Transverse colon (tissue), 4 donors: ENCODE data around the gene GBE1. TPM values are rescaled to one million over a fixed set of nuclear protein-coding genes. Genes with fewer than 3 reads are reported as not detected.

Experiments used
- DNase-seq: peaks from one replicate; pipeline ENCODE4 v3.0.0-alpha.2; 2019
- H3K27ac ChIP-seq, 4 donors: fragments of 200-600 bp; sonication (generic); 2 replicates each; pipeline ENCODE4 v1.5.1; 2016 to 2018; ENCODE audit warnings: inconsistent platforms in 4 of 4
- H3K27me3 ChIP-seq: fragments of 200-600 bp; sonication (generic); 2 replicates; pipeline ENCODE4 v1.5.1; 2017; ENCODE audit warnings: inconsistent platforms
- H3K36me3 ChIP-seq, 4 donors: fragments of 200-600 bp; sonication (generic); 2 replicates each; pipeline ENCODE4 v1.5.1; 2017 to 2019; ENCODE audit warnings: inconsistent platforms in 4 of 4
- H3K4me1 ChIP-seq, 4 donors: fragments of 200-600 bp; sonication (generic); 2 replicates each; pipeline ENCODE4 v1.5.1; 2017 to 2020; ENCODE audit warnings: inconsistent platforms in 4 of 4
- H3K4me3 ChIP-seq, 4 donors: fragments of 200-600 bp; sonication (generic); 1 replicate in 1 of 4; 2 replicates in 3 of 4; pipeline versions ENCODE4 v1.5.1 to v1.6.1; 2017 to 2019; ENCODE audit warnings: inconsistent platforms in 4 of 4
- H3K9me3 ChIP-seq, 2 donors: fragments of 200-600 bp; sonication (generic); 2 replicates each; pipeline ENCODE4 v1.5.1; 2017 to 2019; ENCODE audit warnings: inconsistent platforms in 2 of 2
- EP300 ChIP-seq: sonication (generic); formaldehyde crosslinking; IDR thresholded peaks from one replicate; pipeline ENCODE4 v1.6.1; 2017; ENCODE audit warnings: antibody characterized with exemption, low read depth
- POLR2A ChIP-seq: fragments of 450-650 bp; IDR thresholded peaks from one replicate; pipeline ENCODE4 v1.6.1; 2016; ENCODE audit warnings: antibody characterized with exemption, mild to moderate bottlenecking, moderate library complexity
- POLR2AphosphoS5 ChIP-seq, 3 donors: sonication (generic); formaldehyde crosslinking; IDR thresholded peaks; one replicate each; pipeline ENCODE4 v1.6.1; 2016; ENCODE audit warnings: antibody characterized with exemption in 3 of 3
- WGBS, 2 donors: methylation state at CpG; one replicate each; pipeline ENCODE4 v1.1.5; 2018; ENCODE audit warnings: low coverage in 1 of 2; 5-methylcytosine and 5-hydroxymethylcytosine counted together
- in situ Hi-C, 4 donors: fragments of 200-750 bp; cut with MboI; loops; one replicate each; pipeline versions ENCODE4 v1.15.0 to v1.15.1; 2017; ENCODE audit warnings: low sequenced_read_pairs in 3 of 4, low pct_ligation_motif_present in 1 of 4, low pct_unique_long_range_greater_than_20kb in 1 of 4
- intact Hi-C: fragments of 100-400 bp; cut with DNase I; formaldehyde crosslinking; loops from one replicate; pipeline ENCODE4 v1.15.1; 2023; ENCODE audit warnings: low total_unique reads
- total RNA-seq, 4 donors: library from RNA; depleted of rRNA; stranded (reverse); fragments of >200 nt; gene quantifications; one replicate each; pipeline ENCODE4 v1.1.0, GENCODE V29; 2016
- TF ChIP-seq, protein P1 (sequence below), 5 experiments: fragments of 200-600 bp in 3 of 5; fragments of 450-650 bp in 2 of 5; sonication (generic) in 3 of 5; IDR thresholded peaks; 1 replicate in 2 of 5; 2 replicates in 3 of 5; pipeline ENCODE4 v1.5.1; 2016 to 2017; ENCODE audit warnings: antibody characterized with exemption in 5 of 5, inconsistent platforms in 3 of 5, mild to moderate bottlenecking in 2 of 5, moderate library complexity in 1 of 5

GBE1 gene
- total RNA-seq, 4 donors from 2014 or later, result 3.0 to 24.3 (median 16.7) TPM

DNA sequence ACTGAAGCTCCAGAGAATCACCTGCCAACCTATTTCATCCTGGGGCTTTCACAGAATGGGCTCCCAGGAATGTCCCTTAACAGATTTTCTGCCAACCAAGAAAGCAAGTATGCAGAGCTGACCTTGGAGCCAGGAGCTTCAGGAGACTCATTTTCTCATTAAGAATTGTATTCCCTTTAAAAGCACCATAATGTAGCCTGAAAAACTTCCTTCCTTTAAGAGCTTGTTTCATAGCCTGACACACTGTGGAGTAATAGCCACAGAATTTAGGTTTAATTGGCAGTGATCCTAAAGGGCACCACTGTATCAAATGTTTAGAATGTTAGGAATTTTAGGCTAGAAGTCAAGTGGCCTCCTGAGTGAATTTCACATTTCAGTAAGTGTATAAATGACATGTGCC is 309.8 kb downstream of the GBE1 start:
- Histone ChIP-seq H3K4me1 (no peaks in the 10 kb centered on the region), H3K27ac (no peak overlapping the region)
- TF ChIP-seq, protein P1, sequence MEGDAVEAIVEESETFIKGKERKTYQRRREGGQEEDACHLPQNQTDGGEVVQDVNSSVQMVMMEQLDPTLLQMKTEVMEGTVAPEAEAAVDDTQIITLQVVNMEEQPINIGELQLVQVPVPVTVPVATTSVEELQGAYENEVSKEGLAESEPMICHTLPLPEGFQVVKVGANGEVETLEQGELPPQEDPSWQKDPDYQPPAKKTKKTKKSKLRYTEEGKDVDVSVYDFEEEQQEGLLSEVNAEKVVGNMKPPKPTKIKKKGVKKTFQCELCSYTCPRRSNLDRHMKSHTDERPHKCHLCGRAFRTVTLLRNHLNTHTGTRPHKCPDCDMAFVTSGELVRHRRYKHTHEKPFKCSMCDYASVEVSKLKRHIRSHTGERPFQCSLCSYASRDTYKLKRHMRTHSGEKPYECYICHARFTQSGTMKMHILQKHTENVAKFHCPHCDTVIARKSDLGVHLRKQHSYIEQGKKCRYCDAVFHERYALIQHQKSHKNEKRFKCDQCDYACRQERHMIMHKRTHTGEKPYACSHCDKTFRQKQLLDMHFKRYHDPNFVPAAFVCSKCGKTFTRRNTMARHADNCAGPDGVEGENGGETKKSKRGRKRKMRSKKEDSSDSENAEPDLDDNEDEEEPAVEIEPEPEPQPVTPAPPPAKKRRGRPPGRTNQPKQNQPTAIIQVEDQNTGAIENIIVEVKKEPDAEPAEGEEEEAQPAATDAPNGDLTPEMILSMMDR (IDR thresholded peaks at IDR 0.05), result no peak
- TF ChIP-seq EP300, result no peak
- TF ChIP-seq POLR2A, result no peak
- TF ChIP-seq POLR2AphosphoS5 (IDR thresholded peaks at IDR 0.05), result no peak

GRCh38 chr3:81451140-81451539 is 310.3 kb downstream of the GBE1 start:
- Histone ChIP-seq H3K9me3 (no peaks in the 10 kb centered on the region), H3K27ac (no peak overlapping the region), H3K36me3 (no peaks in the 10 kb centered on the region), H3K4me1 (no peaks in the 10 kb centered on the region), H3K4me3 (no peak overlapping the region), H3K27me3 (no peaks in the 10 kb centered on the region)
- in situ Hi-C loops, result no loop called here
- WGBS, 2 donors, result 83 to 84% methylated on average over 1 to 2 of the region's 2 CpGs
- DNase-seq, result no peak
- intact Hi-C loops, result no loop called here
- TF ChIP-seq, protein P1 (IDR thresholded peaks at IDR 0.05), result no peak

More for the DNA sequence above, 309.8 kb downstream of the GBE1 start:
- Histone ChIP-seq H3K9me3 (no peaks in the 10 kb centered on the region), H3K27me3 (no peaks in the 10 kb centered on the region), H3K36me3 (no peaks in the 10 kb centered on the region), H3K4me3 (no peak overlapping the region)
- no peak for DNase-seq
- intact Hi-C loops (no loop called here), in situ Hi-C loops (no loop called here)

GRCh38 chr3:81446806-81447205 is 314.6 kb downstream of the GBE1 start:
- in situ Hi-C loops (no loop called here), intact Hi-C loops (no loop called here)
- no peak for DNase-seq
- Histone ChIP-seq H3K36me3 (no peaks in the 10 kb centered on the region), H3K4me3 (no peak overlapping the region), H3K27me3 (no peaks in the 10 kb centered on the region), H3K27ac (no peak overlapping the region), H3K4me1 (no peaks in the 10 kb centered on the region), H3K9me3 (no peaks in the 10 kb centered on the region)
- TF ChIP-seq, protein P1 (IDR thresholded peaks at IDR 0.05), result no peak
- TF ChIP-seq POLR2A (no peak), POLR2AphosphoS5 (IDR thresholded peaks at IDR 0.05) (no peak), EP300 (no peak)
- WGBS, 2 donors, result 63 to 75% methylated on average over 1 of the region's 1 CpG

- Histone ChIP-seq H3K27me3 (no peaks in the 10 kb centered on the region), H3K4me3 (no peak overlapping the region), H3K9me3 (no peaks in the 10 kb centered on the region), H3K27ac (no peak overlapping the region), H3K36me3 (no peaks in the 10 kb centered on the region), H3K4me1 (no peaks in the 10 kb centered on the region)
- no peak for DNase-seq
- 88 to 91% methylated on average over 1 to 4 of the region's 4 CpGs for WGBS, 2 donors
- in situ Hi-C loops, result no loop called here
- TF ChIP-seq EP300, result no peak
- TF ChIP-seq, protein P1 (IDR thresholded peaks at IDR 0.05), result no peak
- TF ChIP-seq POLR2AphosphoS5 (IDR thresholded peaks at IDR 0.05), result no peak
- no peak for TF ChIP-seq POLR2A
- intact Hi-C loops, result no loop called here
These were observed 315.7 kb downstream of the GBE1 start for GRCh38 chr3:81445712-81446111.
